Colonic mucosa (tissue), 4 donors: ENCODE measurements around the gene ROGDI. TPM values are rescaled to one million over a fixed set of nuclear protein-coding genes. Genes with fewer than 3 reads are reported as not detected.

Experiments
- DNase-seq: peaks from one replicate; pipeline ENCODE4 v3.0.0-alpha.2; 2020
- H3K27ac ChIP-seq: fragments of 200-600 bp; one replicate; pipeline ENCODE4 v1.8.0; 2021
- H3K27me3 ChIP-seq: fragments of 200-600 bp; one replicate; pipeline ENCODE4 v1.8.0; 2021
- H3K36me3 ChIP-seq: fragments of 200-600 bp; one replicate; pipeline ENCODE4 v1.8.0; 2021
- H3K4me1 ChIP-seq: fragments of 200-600 bp; one replicate; pipeline ENCODE4 v1.8.0; 2021; ENCODE audit warnings: mild to moderate bottlenecking
- H3K4me3 ChIP-seq: fragments of 200-600 bp; one replicate; pipeline ENCODE4 v1.8.0; 2021
- H3K9ac ChIP-seq, 2 donors: one replicate each; pipeline ENCODE4 v1.7.0; 2013; ENCODE audit warnings: control low read depth in 2 of 2, low read depth in 2 of 2, low read length in 2 of 2
- H3K9me3 ChIP-seq: fragments of 200-600 bp; one replicate; pipeline ENCODE4 v1.8.0; 2021
- CTCF ChIP-seq: fragments of 200-600 bp; IDR thresholded peaks from one replicate; pipeline ENCODE4 v1.8.0; 2022; ENCODE audit warnings: antibody characterized with exemption, mild to moderate bottlenecking
- intact Hi-C: fragments of 100-400 bp; cut with DNase I; formaldehyde crosslinking; loops from one replicate; pipeline ENCODE4 v1.14.1; 2022
- total RNA-seq, 2 donors: library from RNA; stranded (reverse); fragmentation: NEBNext Ultra II Directional in 1 of 2; extraction: Animal tissue kit (Norgen Biotek cat#: 25700) in 1 of 2; gene quantifications; one replicate each; pipeline ENCODE4 v1.2.1, GENCODE V29; 2021
- donor health status: healthy.
- donor health status: DM: no; HTN: no; CAD: no.
- donor health status: DM: no; HTN: no; CAD: no.

Gene ROGDI
- total RNA-seq, 2 donors from 2014 or later, result 18.1 to 23.9 TPM

GRCh38 chr16:4800290-4801041 lies 2.0 kb downstream of the ROGDI start:
- Histone ChIP-seq H3K4me1 (peaks cover 15% of the 10 kb centered on the region), H3K27ac (peak overlapping the region; percentile 97), H3K27me3 (no peaks in the 10 kb centered on the region), H3K9ac (peak overlapping the region; percentile 43 to 95), H3K4me3 (no peak overlapping the region), H3K9me3 (no peaks in the 10 kb centered on the region), H3K36me3 (no peaks in the 10 kb centered on the region)
- peak; percentile 79 for DNase-seq
- intact Hi-C loops, result loop anchor here (2.0 kb wide), 1 partner anchor 32 kb away; no protein-coding TSS in a partner anchor
- TF ChIP-seq CTCF, result no peak

- no peaks in the 10 kb centered on the region for H3K9me3 ChIP-seq
- no peak for TF ChIP-seq CTCF
- H3K36me3 ChIP-seq, result no peaks in the 10 kb centered on the region
- H3K27me3 ChIP-seq, result no peaks in the 10 kb centered on the region
- H3K9ac ChIP-seq, result no peak overlapping the region
- intact Hi-C loops, result no loop called here
- peaks cover 15% of the 10 kb centered on the region for H3K4me1 ChIP-seq
- DNase-seq, result no peak
- H3K27ac ChIP-seq, result no peak overlapping the region
- no peak overlapping the region for H3K4me3 ChIP-seq
Measured at GRCh38 chr16:4799171-4799855, 3.1 kb downstream of the ROGDI start.

GRCh38 chr16:4798456-4798855 lies 4.0 kb downstream of the ROGDI start:
- intact Hi-C loops, result no loop called here
- H3K36me3 ChIP-seq, result no peaks in the 10 kb centered on the region

GRCh38 chr16:4797805-4798252 lies 4.6 kb downstream of the ROGDI start:
- Histone ChIP-seq H3K4me1 (peaks cover 10% of the 10 kb centered on the region), H3K9ac (peak overlapping the region in 1 of 2 donors; percentile 40), H3K36me3 (no peaks in the 10 kb centered on the region), H3K27me3 (no peaks in the 10 kb centered on the region), H3K27ac (no peak overlapping the region), H3K4me3 (no peak overlapping the region), H3K9me3 (no peaks in the 10 kb centered on the region)
- DNase-seq, result no peak
- intact Hi-C loops, result no loop called here
- TF ChIP-seq CTCF, result no peak

More at GRCh38 chr16:4798456-4798855, 4.0 kb downstream of the ROGDI start:
- Histone ChIP-seq H3K27ac (no peak overlapping the region), H3K9me3 (no peaks in the 10 kb centered on the region), H3K27me3 (no peaks in the 10 kb centered on the region), H3K4me3 (no peak overlapping the region), H3K9ac (no peak overlapping the region), H3K4me1 (peaks cover 14% of the 10 kb centered on the region)
- TF ChIP-seq CTCF, result no peak
- no peak for DNase-seq

- TF ChIP-seq CTCF, result no peak
- Histone ChIP-seq H3K27me3 (no peaks in the 10 kb centered on the region), H3K9ac (peak overlapping the region; percentile 24 to 40), H3K9me3 (no peaks in the 10 kb centered on the region), H3K27ac (no peak overlapping the region), H3K36me3 (no peaks in the 10 kb centered on the region), H3K4me1 (peaks cover 10% of the 10 kb centered on the region), H3K4me3 (peak overlapping the region; percentile 55)
- intact Hi-C loops, result no loop called here
- peak; percentile 31 for DNase-seq
Measured at GRCh38 chr16:4796982-4797804, 5.2 kb downstream of the ROGDI start.
